ENCODE measurements around the gene SLC16A10. TPM values are rescaled to one million over a fixed set of nuclear protein-coding genes. Genes with fewer than 3 reads are reported as not detected.

The SLC16A10 gene
- total and polyA plus RNA-seq, 2 experiments from 2014 or later, result 12.1 to 30.9 TPM

DNA sequence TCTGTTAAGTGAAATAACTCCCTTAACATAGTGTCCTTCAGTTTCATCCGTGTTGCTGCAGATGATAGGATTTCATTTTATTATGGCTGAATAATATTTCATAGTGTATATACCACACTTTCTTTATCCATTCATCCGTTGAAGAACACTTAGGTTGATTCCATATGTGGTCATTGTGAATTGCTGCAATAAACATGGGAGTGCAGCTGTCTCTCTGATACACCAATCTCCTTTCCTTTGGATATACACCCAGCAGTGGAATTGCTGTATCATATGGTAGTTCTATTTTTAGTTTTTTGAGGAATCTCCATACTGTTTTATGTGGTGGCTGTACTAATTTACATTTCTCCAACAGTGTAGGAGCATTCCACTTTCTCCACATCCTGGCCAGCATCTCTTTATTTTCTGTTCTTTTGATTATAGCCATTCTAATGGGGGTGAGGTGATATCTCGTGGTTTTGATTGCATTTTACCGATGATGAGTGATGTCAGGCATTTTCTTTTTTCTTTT lies 193.2 kb downstream of the SLC16A10 start:
- Histone ChIP-seq H3K4me2 (no peak overlapping the region), H3K4me1 (ENCODE audit: insufficient read depth) (no peaks in the 10 kb centered on the region), H3K27ac (ENCODE audit: low read depth) (no peak overlapping the region), H3K9me2 (ENCODE audit: insufficient read depth) (peaks cover 7% of the 10 kb centered on the region), H3K36me3 (ENCODE audit: insufficient read depth) (peaks cover 17% of the 10 kb centered on the region), H2AFZ (no peak overlapping the region), H3K4me3 (no peak overlapping the region), H3K79me2 (replicated peaks; ENCODE audit: insufficient read depth) (no peaks in the 10 kb centered on the region; the same call in 1 of the 2 replicates), H4K20me1 (replicated peaks; ENCODE audit: insufficient read depth) (no peaks in the 10 kb centered on the region; the same call in 1 of the 2 replicates), H3F3A (replicated peaks; ENCODE audit: low read depth) (no peaks in the 10 kb centered on the region), H3K27me3 (ENCODE audit: insufficient read depth) (no peaks in the 10 kb centered on the region)
- H3K9me3 Mint-ChIP-seq, result peaks cover 21% of the 10 kb centered on the region
- DNase-seq (ENCODE audit: low spot score) (no peak), ATAC-seq (no peak)
- TF ChIP-seq EZH2phosphoT487 (IDR thresholded peaks at IDR 0.05; ENCODE audit: unreplicated experiment), result no peak
- TF ChIP-seq STAT1 (IDR thresholded peaks at IDR 0.05; ENCODE audit: unreplicated experiment), result no peak
- TF ChIP-seq JUNB (IDR thresholded peaks at IDR 0.05; ENCODE audit: unreplicated experiment), result no peak
- no peak for TF ChIP-seq ZNF114 (CRISPR knock-in tag; IDR thresholded peaks at IDR 0.05)
- H3K27ac Mint-ChIP-seq, result no peak overlapping the region
- H3K36me3 Mint-ChIP-seq (ENCODE audit: low read depth), result peaks cover 79% of the 10 kb centered on the region
- H3K4me3 Mint-ChIP-seq, result no peak overlapping the region
- peaks cover 2% of the 10 kb centered on the region for H3K27me3 Mint-ChIP-seq (ENCODE audit: insufficient read depth, low read depth, poor library complexity)
- H3K4me1 Mint-ChIP-seq, result peaks cover 4% of the 10 kb centered on the region; the same call in 2 of the 3 replicates

Small RNA genes lying within 50 kb of the gene (small RNA-seq; reads per million reads assigned to genes)
- gene RNU6-960P (ENCODE audit: low replicate concordance), result not detected

Other genes with a start within 250 kb of the SLC16A10 start
- gene AMD1, start 212.7 kb upstream of the SLC16A10 start, total RNA-seq (2014; rRNA removed; shearing (Covaris generic)), result 243 and 296 TPM in 2 replicates
- 127 and 136 TPM in 2 replicates for gene AMD1, start 212.7 kb upstream of the SLC16A10 start, polyA plus RNA-seq (2016; fragmentation: Nextera tagmentation; extraction: Ambion mirVana)
- gene GTF3C6, start 128.8 kb upstream of the SLC16A10 start, total RNA-seq (2014; rRNA removed; shearing (Covaris generic)), result 41.2 and 44.9 TPM in 2 replicates
- gene GTF3C6, start 128.8 kb upstream of the SLC16A10 start, polyA plus RNA-seq (2016; fragmentation: Nextera tagmentation; extraction: Ambion mirVana), result 221 and 245 TPM in 2 replicates
- gene RPF2, start 105.5 kb upstream of the SLC16A10 start, total RNA-seq (2014; rRNA removed; shearing (Covaris generic)), result 73.5 and 97.2 TPM in 2 replicates
- 141 and 157 TPM in 2 replicates for gene RPF2, start 105.5 kb upstream of the SLC16A10 start, polyA plus RNA-seq (2016; fragmentation: Nextera tagmentation; extraction: Ambion mirVana)

Measured in GM23338 (cell line).